Measurements from ENCODE around the gene ERC1. TPM values are rescaled to one million over a fixed set of nuclear protein-coding genes. Genes with fewer than 3 reads are reported as not detected.
"Not testable (repeated sequence)": the region's sequence is repeated elsewhere in the genome, so short reads cannot be mapped to it uniquely, and the experiment has no call there.

ERC1 gene
- total and polyA plus RNA-seq, 9 of the 15 experiments (the other 6 are each of a cell fraction or from before 2014, with no cell fraction given), result 0.74 to 11.8 (median 4.8) TPM

DNA sequence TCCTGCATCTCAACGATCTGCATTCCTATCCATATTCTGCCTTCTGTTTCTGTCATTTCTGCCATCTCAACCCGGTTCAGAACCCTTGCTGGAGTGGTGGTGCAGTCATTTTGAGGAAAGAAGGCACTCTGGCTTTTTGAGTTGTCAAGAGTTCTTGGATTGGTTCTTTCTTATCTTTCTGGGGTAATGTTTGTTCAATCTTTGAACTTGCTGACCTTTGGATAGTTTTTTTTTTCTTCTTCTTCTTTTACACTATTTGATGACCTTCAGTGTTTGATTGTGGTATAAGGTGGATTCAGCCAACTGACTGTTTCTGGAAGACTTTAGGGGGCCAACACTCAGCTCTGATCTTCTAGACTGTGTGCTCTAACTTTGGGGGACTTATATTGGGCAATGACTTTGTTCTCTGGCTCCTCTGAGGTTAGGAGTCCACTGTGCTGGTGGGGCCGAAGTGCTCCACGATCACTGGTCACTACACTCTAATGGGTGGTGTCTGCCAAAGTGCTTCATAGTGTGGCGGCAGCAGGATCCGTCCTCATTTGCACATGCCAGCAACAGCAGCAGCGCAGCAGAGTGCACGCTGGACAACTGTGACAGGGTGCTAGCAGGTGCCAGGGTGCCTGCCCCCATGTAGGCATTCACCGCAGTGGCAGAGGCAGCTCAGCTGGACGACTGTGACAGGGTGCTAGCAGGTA lies 347.6 kb downstream of the ERC1 start:
- BruUV-seq (replicated peaks), result no TSS peak
- Histone ChIP-seq H3K4me1 (replicated peaks in 1 of 2; ENCODE audit: control insufficient read depth in 2 of 2, insufficient read depth in 2 of 2, low read length in 2 of 2) (peaks cover 7% of the 10 kb centered on the region in 2 experiments; a peak in 4 of 5 replicates), H3K27me3 (ENCODE audit: control insufficient read depth in 2 of 2, insufficient read depth in 2 of 2, low read length in 2 of 2) (no peaks in the 10 kb centered on the region), H3K9ac (ENCODE audit: insufficient read depth in 1 of 2, low read depth in 2 of 2, low read length in 2 of 2) (0 out of 4 replicates have a peak overlapping the region, but pooled peaks of 1 of the 2 experiments have one; percentile 1), H4K20me1 (replicated peaks; ENCODE audit: control insufficient read depth, insufficient read depth, low read length) (no peaks in the 10 kb centered on the region), H3K9me3 (replicated peaks; ENCODE audit: control insufficient read depth, insufficient read depth, low read depth, low read length) (no peaks in the 10 kb centered on the region), H3K9me1 (ENCODE audit: control insufficient read depth, insufficient read depth, low read length) (no peaks in the 10 kb centered on the region), H3K36me3 (ENCODE audit: control insufficient read depth, insufficient read depth, low read length) (no peaks in the 10 kb centered on the region), H3K79me2 (ENCODE audit: control insufficient read depth, insufficient read depth, low read length) (no peaks in the 10 kb centered on the region), H2AFZ (ENCODE audit: low read depth, low read length) (no peak overlapping the region), H3K27ac (ENCODE audit: extremely low read depth, low read depth, low read length) (no peak overlapping the region), H3K4me3 (no peak overlapping the region), H3K4me2 (ENCODE audit: insufficient read depth, low read length) (no peak overlapping the region)
- DNase-seq (ENCODE audit: extremely low read depth in 1 of 4, low spot score in 3 of 4) (no peak), FAIRE-seq (peak; percentile 42), ATAC-seq (no peak)
- in situ Hi-C loops (cut with MboI) (no loop called here), intact Hi-C loops (cut with micrococcal nuclease) (no loop called here)
- 75% methylated on average over 7 of the region's 10 CpGs for WGBS (ENCODE audit: insufficient coverage, low coverage, missing lambda C conversion rate)
- ChIA-PET POLR2A (no interaction called here), CTCF (ENCODE audit: low intra/inter-chr PET ratio) (no interaction called here)
- TF ChIP-seq, protein P1, sequence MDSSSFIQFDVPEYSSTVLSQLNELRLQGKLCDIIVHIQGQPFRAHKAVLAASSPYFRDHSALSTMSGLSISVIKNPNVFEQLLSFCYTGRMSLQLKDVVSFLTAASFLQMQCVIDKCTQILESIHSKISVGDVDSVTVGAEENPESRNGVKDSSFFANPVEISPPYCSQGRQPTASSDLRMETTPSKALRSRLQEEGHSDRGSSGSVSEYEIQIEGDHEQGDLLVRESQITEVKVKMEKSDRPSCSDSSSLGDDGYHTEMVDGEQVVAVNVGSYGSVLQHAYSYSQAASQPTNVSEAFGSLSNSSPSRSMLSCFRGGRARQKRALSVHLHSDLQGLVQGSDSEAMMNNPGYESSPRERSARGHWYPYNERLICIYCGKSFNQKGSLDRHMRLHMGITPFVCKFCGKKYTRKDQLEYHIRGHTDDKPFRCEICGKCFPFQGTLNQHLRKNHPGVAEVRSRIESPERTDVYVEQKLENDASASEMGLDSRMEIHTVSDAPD (CRISPR knock-in tag; IDR thresholded peaks at IDR 0.05), result no peak
- TF ChIP-seq TBP (optimal IDR thresholded peaks at IDR 0.05; ENCODE audit: low read depth, low read length) (no peak), GABPB2 (CRISPR knock-in tag; conservative IDR thresholded peaks at IDR 0.05) (no peak), BRD4 (IDR thresholded peaks at IDR 0.05) (no peak), ZFP30 (CRISPR knock-in tag; IDR thresholded peaks at IDR 0.05; ENCODE audit: borderline replicate concordance) (no peak), JUND (IDR thresholded peaks at IDR 0.05; ENCODE audit: borderline replicate concordance, low read depth, low read length) (no peak), JUND (tag; IDR thresholded peaks at IDR 0.05; ENCODE audit: borderline replicate concordance, low read depth, low read length) (no peak), YBX1 (IDR thresholded peaks at IDR 0.05) (no peak)

DNA sequence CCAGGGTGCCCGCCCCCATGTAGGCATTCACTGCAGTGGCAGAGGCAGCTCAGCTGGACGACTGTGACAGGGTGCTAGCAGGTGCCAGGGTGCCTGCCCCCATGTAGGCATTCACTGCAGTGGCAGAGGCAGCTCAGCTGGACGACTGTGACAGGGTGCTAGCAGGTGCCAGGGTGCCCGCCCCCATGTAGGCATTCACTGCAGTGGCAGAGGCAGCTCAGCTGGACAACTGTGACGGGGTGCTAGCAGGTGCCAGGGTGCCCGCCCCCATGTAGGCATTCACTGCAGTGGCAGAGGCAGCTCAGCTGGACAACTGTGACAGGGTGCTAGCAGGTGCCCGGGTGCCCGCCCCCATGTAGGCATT lies 348.1 kb downstream of the ERC1 start:
- intact Hi-C loops (cut with micrococcal nuclease); H3K4me3 ChIP-seq; H3K4me2 ChIP-seq (ENCODE audit: insufficient read depth, low read length); H3K9ac ChIP-seq (ENCODE audit: insufficient read depth in 1 of 2, low read depth in 2 of 2, low read length in 2 of 2); H3K36me3 ChIP-seq (ENCODE audit: control insufficient read depth, insufficient read depth, low read length); BruUV-seq (replicated peaks); ATAC-seq; FAIRE-seq; H3K27ac ChIP-seq (ENCODE audit: extremely low read depth, low read depth, low read length); H3K4me1 ChIP-seq (replicated peaks in 1 of 2; ENCODE audit: control insufficient read depth in 2 of 2, insufficient read depth in 2 of 2, low read length in 2 of 2); H3K27me3 ChIP-seq (ENCODE audit: control insufficient read depth in 2 of 2, insufficient read depth in 2 of 2, low read length in 2 of 2); H4K20me1 ChIP-seq (replicated peaks; ENCODE audit: control insufficient read depth, insufficient read depth, low read length); H3K9me1 ChIP-seq (ENCODE audit: control insufficient read depth, insufficient read depth, low read length); POLR2A ChIA-PET; H3K9me3 ChIP-seq (replicated peaks; ENCODE audit: control insufficient read depth, insufficient read depth, low read depth, low read length); H2AFZ ChIP-seq (ENCODE audit: low read depth, low read length); DNase-seq (ENCODE audit: extremely low read depth in 1 of 4, low spot score in 3 of 4); H3K79me2 ChIP-seq (ENCODE audit: control insufficient read depth, insufficient read depth, low read length); CTCF ChIA-PET (ENCODE audit: low intra/inter-chr PET ratio); in situ Hi-C loops (cut with MboI): not testable (repeated sequence)
- WGBS (ENCODE audit: insufficient coverage, low coverage, missing lambda C conversion rate), result 72% methylated on average over 6 of the region's 8 CpGs

All from K562 (cell line).